ENCODE measurements around the gene RHBDL3.
A peak's percentile ranks its signal among the peaks of the same experiment; 100 is the strongest.

The RHBDL3 gene

GRCh38 chr17:32320847-32321246 lies 55.2 kb downstream of the RHBDL3 start:
- no peak for TF ChIP-seq CTCF (conservative IDR thresholded peaks at IDR 0.05; ENCODE audit: low read depth, low read length)
- H2AFZ ChIP-seq (ENCODE audit: low read depth): no peak overlapping the region
- no peaks in the 10 kb centered on the region for H3K79me2 ChIP-seq (ENCODE audit: insufficient read depth, low read depth)
- H3K4me1 ChIP-seq (ENCODE audit: low read depth, poor library complexity, severe bottlenecking): peaks cover 17% of the 10 kb centered on the region
- H3K9ac ChIP-seq: no peak overlapping the region
- H4K20me1 ChIP-seq (ENCODE audit: insufficient read depth): no peaks in the 10 kb centered on the region
- no peaks in the 10 kb centered on the region for H3K27me3 ChIP-seq (ENCODE audit: insufficient read depth, low read depth)
- H3K27ac ChIP-seq: no peak overlapping the region
- H3K4me3 ChIP-seq (IDR thresholded peaks at IDR 0.05; ENCODE audit: insufficient read depth, low read depth, low read length): no peak overlapping the region
- no peak overlapping the region for H3K4me2 ChIP-seq
- no peaks in the 10 kb centered on the region for H3K36me3 ChIP-seq (ENCODE audit: insufficient read depth)

GRCh38 chr17:32323046-32323445 lies 57.4 kb downstream of the RHBDL3 start:
- no peak overlapping the region for H3K4me2 ChIP-seq
- no peaks in the 10 kb centered on the region for H4K20me1 ChIP-seq (ENCODE audit: insufficient read depth)
- no peaks in the 10 kb centered on the region for H3K36me3 ChIP-seq (ENCODE audit: insufficient read depth)
- no peak overlapping the region for H3K27ac ChIP-seq
- TF ChIP-seq CTCF (conservative IDR thresholded peaks at IDR 0.05; ENCODE audit: low read depth, low read length): no peak
- no peaks in the 10 kb centered on the region for H3K79me2 ChIP-seq (ENCODE audit: insufficient read depth, low read depth)
- peaks cover 17% of the 10 kb centered on the region for H3K4me1 ChIP-seq (ENCODE audit: low read depth, poor library complexity, severe bottlenecking)
- no peak overlapping the region for H2AFZ ChIP-seq (ENCODE audit: low read depth)
- H3K27me3 ChIP-seq (ENCODE audit: insufficient read depth, low read depth): no peaks in the 10 kb centered on the region
- no peak overlapping the region for H3K4me3 ChIP-seq (IDR thresholded peaks at IDR 0.05; ENCODE audit: insufficient read depth, low read depth, low read length)
- no peak overlapping the region for H3K9ac ChIP-seq

GRCh38 chr17:32323811-32324491 lies 58.3 kb downstream of the RHBDL3 start:
- Histone ChIP-seq H2AFZ (ENCODE audit: low read depth) (peak overlapping the region; percentile 45), H3K36me3 (ENCODE audit: insufficient read depth) (no peaks in the 10 kb centered on the region), H3K4me1 (ENCODE audit: low read depth, poor library complexity, severe bottlenecking) (peaks cover 17% of the 10 kb centered on the region), H3K4me3 (IDR thresholded peaks at IDR 0.05; ENCODE audit: insufficient read depth, low read depth, low read length) (no peak overlapping the region), H4K20me1 (ENCODE audit: insufficient read depth) (no peaks in the 10 kb centered on the region), H3K27me3 (ENCODE audit: insufficient read depth, low read depth) (no peaks in the 10 kb centered on the region), H3K4me2 (peak overlapping the region; percentile 43), H3K27ac (no peak overlapping the region), H3K79me2 (ENCODE audit: insufficient read depth, low read depth) (no peaks in the 10 kb centered on the region), H3K9ac (peak overlapping the region; percentile 2; the same call in 1 of the 2 replicates)
- TF ChIP-seq CTCF (conservative IDR thresholded peaks at IDR 0.05; ENCODE audit: low read depth, low read length): no peak

- Histone ChIP-seq H3K79me2 (ENCODE audit: insufficient read depth, low read depth) (no peaks in the 10 kb centered on the region), H2AFZ (ENCODE audit: low read depth) (no peak overlapping the region), H3K9ac (no peak overlapping the region), H3K36me3 (ENCODE audit: insufficient read depth) (no peaks in the 10 kb centered on the region), H3K4me1 (ENCODE audit: low read depth, poor library complexity, severe bottlenecking) (peaks cover 17% of the 10 kb centered on the region), H3K27ac (no peak overlapping the region), H3K4me2 (no peak overlapping the region), H3K4me3 (IDR thresholded peaks at IDR 0.05; ENCODE audit: insufficient read depth, low read depth, low read length) (no peak overlapping the region), H3K27me3 (ENCODE audit: insufficient read depth, low read depth) (no peaks in the 10 kb centered on the region), H4K20me1 (ENCODE audit: insufficient read depth) (no peaks in the 10 kb centered on the region)
- TF ChIP-seq CTCF (conservative IDR thresholded peaks at IDR 0.05; ENCODE audit: low read depth, low read length): no peak
These were observed 62.3 kb downstream of the RHBDL3 start for GRCh38 chr17:32327911-32328310.
